Left lung (tissue), 10 donors: ENCODE measurements around the gene IP6K1. TPM values are rescaled to one million over a fixed set of nuclear protein-coding genes. Genes with fewer than 3 reads are reported as not detected.

Experiments used
- ATAC-seq: fragments of 200-7000 bp; cut with Tn5 transposase; one replicate; pipeline ENCODE4 v1.9.1; 2020; ENCODE audit warnings: moderate library complexity
- DNase-seq, 4 donors: peaks; one replicate each; pipeline ENCODE4 v3.0.0-alpha.2; 2013 to 2020
- H3K27ac ChIP-seq, 2 donors: fragments of 200-600 bp; sonication (generic) in 1 of 2; one replicate each; pipeline versions ENCODE4 v1.5.0 to v1.8.0; 2020 to 2021
- H3K27me3 ChIP-seq, 2 donors: fragments of 200-600 bp; sonication (generic) in 1 of 2; one replicate each; pipeline versions ENCODE4 v1.5.0 to v1.8.0; 2020 to 2021
- H3K36me3 ChIP-seq, 2 donors: fragments of 200-600 bp; sonication (generic) in 1 of 2; one replicate each; pipeline versions ENCODE4 v1.5.0 to v1.8.0; 2020 to 2021
- H3K4me1 ChIP-seq, 2 donors: fragments of 200-600 bp; one replicate each; pipeline ENCODE4 v1.8.0; 2021
- H3K4me3 ChIP-seq, 2 donors: fragments of 200-600 bp; sonication (generic) in 1 of 2; one replicate each; pipeline versions ENCODE4 v1.5.0 to v1.8.0; 2020 to 2021; ENCODE audit warnings: mild to moderate bottlenecking in 1 of 2
- H3K9me3 ChIP-seq, 2 donors: fragments of 200-600 bp; sonication (generic) in 1 of 2; one replicate each; pipeline versions ENCODE4 v1.5.0 to v1.8.0; 2020 to 2021
- CTCF ChIP-seq, 2 donors: fragments of 200-600 bp; sonication (generic) in 1 of 2; IDR thresholded peaks; one replicate each; pipeline versions ENCODE4 v1.5.0 to v1.8.0; 2021; ENCODE audit warnings: antibody characterized with exemption in 2 of 2
- intact Hi-C, 2 donors: fragments of 100-400 bp; cut with DNase I; formaldehyde crosslinking; loops; one replicate each; pipeline versions ENCODE4 v1.11.2 to v1.14.2; 2022
- polyA plus RNA-seq, 6 donors: library from polyadenylated mRNA; unstranded; fragments of 120-200 nt; gene quantifications; one replicate each; pipeline ENCODE4 v1.2.1, GENCODE V29; 2013; ENCODE audit not compliant: insufficient read length in 6 of 6
- total RNA-seq, 2 donors: library from RNA; stranded (reverse); fragmentation: NEBNext Ultra II Directional; extraction: Animal tissue kit (Norgen Biotek cat#: 25700); gene quantifications; one replicate each; pipeline ENCODE4 v1.2.1, GENCODE V29; 2021
- donor health status: DM: no; HTN: yes; CAD: no.
- donor health status: DM: no; HTN: no; CAD: no.

IP6K1 gene
- total and polyA plus RNA-seq, 8 donors, result 31.8 to 51.2 (median 44.7) TPM

- H3K9me3 ChIP-seq, result no peaks in the 10 kb centered on the region
- no peak overlapping the region for H3K27ac ChIP-seq
- ATAC-seq (no peak), DNase-seq (no peak)
- H3K36me3 ChIP-seq, result peaks cover 0 to 19% of the 10 kb centered on the region in 2 donors
- peaks cover 0 to 4% of the 10 kb centered on the region in 2 donors for H3K4me1 ChIP-seq
- H3K4me3 ChIP-seq, result no peak overlapping the region
- intact Hi-C loops, result no loop called here
- H3K27me3 ChIP-seq, result no peaks in the 10 kb centered on the region
- TF ChIP-seq CTCF (IDR thresholded peaks at IDR 0.05), result no peak
These were observed 22.4 kb downstream of the IP6K1 start for GRCh38 chr3:49763981-49764380.

GRCh38 chr3:49761661-49762060 is 24.7 kb downstream of the IP6K1 start:
- peaks cover 0 to 19% of the 10 kb centered on the region in 2 donors for H3K36me3 ChIP-seq
- no peak for DNase-seq
- H3K4me1 ChIP-seq, result peaks cover 0 to 4% of the 10 kb centered on the region in 2 donors
- no peaks in the 10 kb centered on the region for H3K27me3 ChIP-seq
- no peak for ATAC-seq
- TF ChIP-seq CTCF (IDR thresholded peaks at IDR 0.05), result no peak
- H3K27ac ChIP-seq, result no peak overlapping the region
- intact Hi-C loops, result no loop called here
- H3K4me3 ChIP-seq, result no peak overlapping the region
- no peaks in the 10 kb centered on the region for H3K9me3 ChIP-seq

GRCh38 chr3:49759226-49759625 is 27.1 kb downstream of the IP6K1 start:
- Histone ChIP-seq H3K9me3 (no peaks in the 10 kb centered on the region), H3K36me3 (peaks cover 0 to 6% of the 10 kb centered on the region in 2 donors), H3K4me1 (peaks cover 0 to 7% of the 10 kb centered on the region in 2 donors), H3K27ac (no peak overlapping the region), H3K4me3 (no peak overlapping the region), H3K27me3 (no peaks in the 10 kb centered on the region)
- intact Hi-C loops, result no loop called here
- no peak for DNase-seq
- TF ChIP-seq CTCF (IDR thresholded peaks at IDR 0.05), result no peak
- ATAC-seq, result no peak

- H3K9me3 ChIP-seq, result no peaks in the 10 kb centered on the region
- DNase-seq (no peak), ATAC-seq (no peak)
- H3K4me1 ChIP-seq, result peaks cover 0 to 8% of the 10 kb centered on the region in 2 donors
- TF ChIP-seq CTCF (IDR thresholded peaks at IDR 0.05), result no peak
- H3K27me3 ChIP-seq, result no peaks in the 10 kb centered on the region
- H3K4me3 ChIP-seq, result no peak overlapping the region
- intact Hi-C loops, result no loop called here
- no peaks in the 10 kb centered on the region for H3K36me3 ChIP-seq
- no peak overlapping the region for H3K27ac ChIP-seq
These were observed 29.1 kb downstream of the IP6K1 start for GRCh38 chr3:49757197-49757596.

- no peak for ATAC-seq
- H3K27me3 ChIP-seq, result no peaks in the 10 kb centered on the region
- intact Hi-C loops, result no loop called here
- H3K36me3 ChIP-seq, result no peaks in the 10 kb centered on the region
- H3K9me3 ChIP-seq, result no peaks in the 10 kb centered on the region
- H3K4me1 ChIP-seq, result peaks cover 0 to 5% of the 10 kb centered on the region in 2 donors
- TF ChIP-seq CTCF (IDR thresholded peaks at IDR 0.05), result no peak
- no peak for DNase-seq
- no peak overlapping the region for H3K27ac ChIP-seq
- no peak overlapping the region for H3K4me3 ChIP-seq
These were observed 30.3 kb downstream of the IP6K1 start for GRCh38 chr3:49756036-49756435.
